ENCODE measurements around the gene REELD1.

- TF ChIP-seq, protein P1, sequence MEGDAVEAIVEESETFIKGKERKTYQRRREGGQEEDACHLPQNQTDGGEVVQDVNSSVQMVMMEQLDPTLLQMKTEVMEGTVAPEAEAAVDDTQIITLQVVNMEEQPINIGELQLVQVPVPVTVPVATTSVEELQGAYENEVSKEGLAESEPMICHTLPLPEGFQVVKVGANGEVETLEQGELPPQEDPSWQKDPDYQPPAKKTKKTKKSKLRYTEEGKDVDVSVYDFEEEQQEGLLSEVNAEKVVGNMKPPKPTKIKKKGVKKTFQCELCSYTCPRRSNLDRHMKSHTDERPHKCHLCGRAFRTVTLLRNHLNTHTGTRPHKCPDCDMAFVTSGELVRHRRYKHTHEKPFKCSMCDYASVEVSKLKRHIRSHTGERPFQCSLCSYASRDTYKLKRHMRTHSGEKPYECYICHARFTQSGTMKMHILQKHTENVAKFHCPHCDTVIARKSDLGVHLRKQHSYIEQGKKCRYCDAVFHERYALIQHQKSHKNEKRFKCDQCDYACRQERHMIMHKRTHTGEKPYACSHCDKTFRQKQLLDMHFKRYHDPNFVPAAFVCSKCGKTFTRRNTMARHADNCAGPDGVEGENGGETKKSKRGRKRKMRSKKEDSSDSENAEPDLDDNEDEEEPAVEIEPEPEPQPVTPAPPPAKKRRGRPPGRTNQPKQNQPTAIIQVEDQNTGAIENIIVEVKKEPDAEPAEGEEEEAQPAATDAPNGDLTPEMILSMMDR (IDR thresholded peaks at IDR 0.05), result no peak
- no peak for TF ChIP-seq ZFX (IDR thresholded peaks at IDR 0.05; ENCODE audit: borderline replicate concordance)
These were observed 46.2 kb downstream of the REELD1 start for GRCh38 chr4:146260521-146260920.
